HG02571 (cell line): ENCODE results near the gene DPP10.

Source experiments
- ATAC-seq: cut with Tn5 transposase; IDR thresholded peaks from one replicate; pipeline ENCODE4 v1.9.1; 2021; ENCODE audit warnings: mild to moderate bottlenecking, moderate library complexity; ENCODE audit not compliant: unreplicated experiment

The DPP10 gene

GRCh38 chr2:114580691-114581090 is 138.2 kb downstream of the DPP10 start:
- no peak for ATAC-seq

GRCh38 chr2:114598329-114598728 is 155.9 kb downstream of the DPP10 start:
- no peak for ATAC-seq

GRCh38 chr2:114609203-114609602 is 166.8 kb downstream of the DPP10 start:
- no peak for ATAC-seq

GRCh38 chr2:114609801-114610200 is 167.4 kb downstream of the DPP10 start:
- ATAC-seq, result no peak

GRCh38 chr2:114610677-114611076 is 168.2 kb downstream of the DPP10 start:
- ATAC-seq, result no peak

- ATAC-seq, result no peak
These were observed 172.2 kb downstream of the DPP10 start for GRCh38 chr2:114614592-114614991.

- no peak for ATAC-seq
These were observed 186.0 kb downstream of the DPP10 start for GRCh38 chr2:114628481-114628880.

- ATAC-seq, result no peak
These were observed 188.7 kb downstream of the DPP10 start for GRCh38 chr2:114631146-114631545.

GRCh38 chr2:114642166-114642770 is 199.8 kb downstream of the DPP10 start:
- ATAC-seq, result no peak

- no peak for ATAC-seq
These were observed 200.6 kb downstream of the DPP10 start for GRCh38 chr2:114642988-114643553.

GRCh38 chr2:114651933-114652332 is 209.5 kb downstream of the DPP10 start:
- ATAC-seq, result no peak

- no peak for ATAC-seq
These were observed 217.4 kb downstream of the DPP10 start for GRCh38 chr2:114659880-114660279.

GRCh38 chr2:114661971-114662939 is 219.8 kb downstream of the DPP10 start:
- ATAC-seq, result no peak

- ATAC-seq, result no peak
These were observed 226.0 kb downstream of the DPP10 start for GRCh38 chr2:114668415-114668814.

- no peak for ATAC-seq
These were observed 240.8 kb downstream of the DPP10 start for GRCh38 chr2:114683251-114683650.

- no peak for ATAC-seq
These were observed 242.0 kb downstream of the DPP10 start for GRCh38 chr2:114684403-114684802.

- no peak for ATAC-seq
These were observed 242.7 kb downstream of the DPP10 start for GRCh38 chr2:114685102-114685501.

- no peak for ATAC-seq
These were observed 245.8 kb downstream of the DPP10 start for GRCh38 chr2:114688241-114688640.

- no peak for ATAC-seq
These were observed 256.1 kb downstream of the DPP10 start for GRCh38 chr2:114698520-114698919.

GRCh38 chr2:114699423-114699944 is 257.0 kb downstream of the DPP10 start:
- ATAC-seq, result no peak

GRCh38 chr2:114700440-114700839 is 258.0 kb downstream of the DPP10 start:
- ATAC-seq, result no peak
